Retina (tissue), 1 donor: ENCODE measurements around the gene RTP4.

Experiments used
- DNase-seq: peaks from one replicate; pipeline ENCODE4 v3.0.0-alpha.2; 2016

Gene RTP4, protein sequence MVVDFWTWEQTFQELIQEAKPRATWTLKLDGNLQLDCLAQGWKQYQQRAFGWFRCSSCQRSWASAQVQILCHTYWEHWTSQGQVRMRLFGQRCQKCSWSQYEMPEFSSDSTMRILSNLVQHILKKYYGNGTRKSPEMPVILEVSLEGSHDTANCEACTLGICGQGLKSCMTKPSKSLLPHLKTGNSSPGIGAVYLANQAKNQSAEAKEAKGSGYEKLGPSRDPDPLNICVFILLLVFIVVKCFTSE

DNA sequence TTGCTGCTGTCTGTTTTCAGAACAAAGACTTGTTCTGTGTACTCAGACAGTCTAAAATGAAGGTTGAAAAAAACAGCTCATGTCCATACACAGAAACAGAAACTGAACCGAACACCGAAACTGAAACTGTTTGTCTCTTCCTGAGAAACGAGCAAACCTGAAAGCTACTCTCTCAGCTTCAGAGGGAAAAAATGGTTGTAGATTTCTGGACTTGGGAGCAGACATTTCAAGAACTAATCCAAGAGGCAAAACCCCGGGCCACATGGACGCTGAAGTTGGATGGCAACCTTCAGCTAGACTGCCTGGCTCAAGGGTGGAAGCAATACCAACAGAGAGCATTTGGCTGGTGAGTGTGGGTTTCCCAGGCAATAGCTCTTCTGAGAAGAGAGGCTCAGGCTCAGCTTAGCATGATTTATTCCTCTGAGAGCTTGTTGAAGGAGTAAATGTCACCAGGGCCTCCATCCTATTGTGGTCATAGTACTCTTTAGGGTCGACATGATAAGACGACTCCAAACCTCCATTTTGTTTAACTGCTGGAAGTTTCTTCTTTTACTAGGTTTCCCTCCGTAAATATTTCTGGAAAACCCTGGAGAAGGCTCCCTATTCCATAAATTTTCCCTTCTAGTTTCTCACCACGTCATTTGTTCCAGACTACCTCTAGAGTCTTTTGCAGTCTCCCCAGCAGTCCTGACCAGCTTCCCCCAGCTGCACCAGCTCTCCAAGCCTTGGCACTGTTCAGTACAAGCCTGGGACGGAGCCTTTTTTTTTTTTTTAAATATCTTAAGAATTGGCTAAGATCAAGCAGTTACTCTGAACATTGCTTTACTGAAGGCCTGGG is at the start of gene RTP4:
RTP4 (plus strand) TSS at position 135 of the 838 bp plus-strand sequence; CDS start at position 192, 57 bp downstream.
- no peak for DNase-seq

DNA sequence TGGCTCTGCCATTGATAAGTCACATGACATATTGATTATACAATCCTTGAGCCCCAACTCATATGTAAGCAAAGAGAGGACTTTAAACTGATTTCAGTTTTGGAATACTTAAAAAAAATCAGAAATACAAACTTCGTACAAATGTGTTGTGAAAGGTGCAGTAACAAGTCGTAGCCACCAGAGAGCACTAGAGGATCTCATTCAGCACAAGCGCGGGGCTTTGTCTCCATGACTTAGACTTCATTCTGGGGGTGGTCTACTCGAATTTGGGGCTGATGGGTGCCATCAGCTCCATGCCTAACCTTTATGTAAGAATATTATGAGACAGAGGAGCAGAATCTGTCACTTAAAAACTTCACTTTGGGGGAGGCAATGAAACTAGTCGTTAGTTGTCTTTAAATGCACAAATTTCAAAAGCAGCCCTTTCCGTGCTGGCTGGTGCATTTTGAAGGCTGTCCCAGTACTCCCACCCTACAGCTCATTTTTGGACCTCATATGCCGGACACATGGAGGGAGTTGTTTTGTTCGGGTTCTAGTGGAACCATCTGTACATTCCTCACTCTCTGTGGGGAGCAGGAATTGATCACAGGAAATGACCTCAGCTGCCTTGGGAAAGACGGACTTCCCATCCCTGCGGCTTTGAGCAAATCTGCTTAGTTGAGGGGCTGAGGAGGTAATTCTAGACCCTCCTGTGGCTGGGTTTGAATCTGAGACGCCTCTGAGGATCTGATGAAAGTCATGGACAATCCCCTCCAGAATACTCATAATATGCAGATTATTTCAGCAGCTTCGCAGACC is 49.2 kb upstream of the RTP4 start:
- DNase-seq, result peak; percentile 71

DNA sequence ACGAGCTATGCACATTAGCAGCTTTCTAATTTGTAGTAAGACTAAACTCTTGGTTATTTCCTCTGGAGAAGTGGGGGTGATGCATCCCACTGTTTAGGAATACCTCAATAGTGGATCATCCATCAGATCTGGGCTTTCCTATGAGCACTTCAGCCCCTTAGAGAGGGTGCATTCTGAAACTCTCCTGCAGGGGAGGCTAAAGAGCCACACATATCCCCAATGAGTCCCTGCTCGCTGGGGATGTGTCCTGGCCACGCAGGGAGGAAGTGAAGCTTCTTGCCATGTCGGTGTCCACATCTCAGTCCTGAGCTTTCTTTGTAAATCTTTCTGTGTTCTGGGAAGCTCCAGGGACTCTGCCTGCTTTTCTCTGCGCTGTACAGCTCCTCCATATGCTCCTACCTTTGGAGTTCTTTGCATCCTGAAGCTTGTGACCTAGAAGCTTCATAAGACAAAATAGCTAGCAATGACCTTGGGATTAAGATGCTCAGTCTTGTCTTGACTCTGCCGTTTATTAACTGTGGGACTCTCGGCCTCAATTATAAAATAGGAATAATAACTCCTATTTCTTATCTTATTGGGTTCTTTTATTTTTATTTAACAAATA is 48.4 kb upstream of the RTP4 start:
- peak; percentile 66 for DNase-seq

DNA sequence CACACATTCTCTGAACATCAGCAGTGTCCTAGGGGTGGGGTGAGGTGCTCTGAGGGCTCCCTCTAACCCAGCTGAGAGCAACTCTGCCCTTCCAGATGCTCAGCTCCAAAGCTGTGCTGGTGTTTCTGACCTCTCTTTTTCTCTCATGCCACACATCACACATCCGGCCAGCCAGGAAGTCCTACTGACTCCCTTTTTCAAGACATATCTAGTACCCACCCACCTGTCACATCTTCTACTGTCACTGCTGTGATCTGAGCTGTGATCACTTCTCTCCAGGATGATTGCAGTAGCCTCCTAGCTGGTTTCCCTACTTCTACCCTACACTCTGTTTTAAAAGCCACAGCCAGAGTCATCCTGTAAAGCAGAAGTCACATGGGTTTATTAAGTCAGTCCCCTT is 46.4 kb upstream of the RTP4 start:
- DNase-seq, result no peak

DNA sequence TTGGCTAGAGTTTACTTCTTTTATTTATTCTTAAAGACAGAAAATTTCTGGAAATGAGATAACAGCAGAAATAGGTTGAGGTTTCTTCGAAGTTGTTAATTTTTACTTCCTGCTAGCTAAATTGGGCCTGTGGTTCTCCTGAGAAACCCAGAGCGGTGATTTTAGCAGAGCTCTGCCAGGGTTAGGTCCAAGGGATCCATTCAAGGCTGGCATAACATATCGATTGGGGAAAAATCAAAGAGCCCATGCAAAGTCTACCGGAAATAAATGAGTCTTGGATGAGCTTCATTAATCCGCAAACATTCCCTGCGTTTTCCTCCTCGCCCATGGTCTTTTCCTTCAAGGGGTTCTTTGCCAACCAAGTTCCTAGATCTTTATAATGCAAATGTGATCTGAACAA is 45.9 kb upstream of the RTP4 start:
- no peak for DNase-seq

DNA sequence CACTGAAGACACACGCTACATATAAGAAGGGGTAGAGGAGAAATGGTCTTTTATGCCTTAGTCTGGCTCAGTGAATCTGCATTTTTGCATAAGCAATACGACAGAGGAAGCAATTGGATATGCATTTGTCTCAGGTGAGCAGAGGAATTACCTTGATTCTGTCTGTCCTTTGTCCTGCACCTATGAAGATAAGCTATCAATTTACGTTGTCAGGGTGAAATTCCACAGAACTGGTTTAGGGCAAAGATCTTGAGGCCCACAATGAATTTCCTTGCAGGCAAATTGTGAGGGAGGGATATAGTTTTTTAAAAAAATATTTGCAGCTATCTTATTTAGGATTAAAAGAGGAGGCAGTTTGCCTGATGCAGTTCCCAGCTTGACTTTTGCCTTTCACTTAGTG is 45.1 kb upstream of the RTP4 start:
- no peak for DNase-seq

DNA sequence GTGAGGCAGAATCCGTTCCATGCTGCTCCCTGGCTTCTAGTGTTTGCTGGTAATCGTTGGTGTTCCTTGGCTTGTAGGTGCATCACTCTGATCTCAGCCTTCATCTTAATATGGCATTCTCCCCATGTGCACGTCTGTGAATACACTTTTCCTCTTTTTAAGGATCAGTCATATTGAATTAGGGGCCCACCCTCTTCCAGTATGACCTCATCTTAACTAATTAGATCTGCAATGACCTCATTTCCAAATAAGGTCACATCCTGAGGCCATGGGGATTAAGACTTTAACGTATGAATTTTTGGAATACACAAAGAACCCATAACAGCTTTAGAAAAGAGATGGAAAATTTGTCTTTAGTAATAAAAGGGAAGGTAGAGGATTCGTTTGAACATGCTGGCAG is 42.6 kb upstream of the RTP4 start:
- DNase-seq, result no peak

DNA sequence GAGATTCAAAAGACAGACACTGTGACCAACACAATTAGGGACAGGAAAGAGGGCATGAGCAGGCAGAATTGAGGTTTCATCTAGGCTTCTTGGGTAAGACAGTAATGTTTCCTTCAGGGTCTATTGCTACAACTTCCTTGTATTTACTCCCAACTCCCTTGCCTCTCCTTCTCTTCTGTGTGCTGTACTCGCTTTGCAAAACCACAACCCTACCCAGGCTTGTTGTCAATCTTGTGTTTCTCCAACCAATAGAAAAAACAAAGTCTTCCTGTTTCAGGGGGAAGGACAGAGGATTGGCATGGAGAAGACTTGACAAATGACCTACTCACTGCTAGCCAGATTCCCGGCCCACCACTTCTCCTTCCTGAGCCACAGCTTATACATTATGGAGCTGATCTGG is 40.3 kb upstream of the RTP4 start:
- DNase-seq, result no peak

DNA sequence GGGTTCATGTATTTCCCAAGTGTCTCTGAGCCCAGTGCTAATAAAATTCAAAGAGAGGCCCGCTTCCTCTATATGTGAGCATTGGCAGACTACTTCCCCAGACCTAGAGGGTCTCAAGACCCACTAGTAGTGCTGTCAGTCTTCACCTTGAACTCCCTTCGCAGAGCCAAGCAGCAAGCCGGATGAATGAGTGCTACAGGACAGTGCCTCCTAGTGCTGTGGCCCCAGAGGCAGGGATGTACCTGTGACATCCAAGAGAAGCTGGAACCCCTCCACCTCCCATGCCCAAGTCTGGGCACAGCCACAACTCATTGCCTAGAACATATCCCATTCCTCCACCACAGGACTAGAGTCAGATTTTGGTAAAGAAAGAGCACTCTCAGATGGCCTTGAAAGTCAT is 39.5 kb upstream of the RTP4 start:
- no peak for DNase-seq

DNA sequence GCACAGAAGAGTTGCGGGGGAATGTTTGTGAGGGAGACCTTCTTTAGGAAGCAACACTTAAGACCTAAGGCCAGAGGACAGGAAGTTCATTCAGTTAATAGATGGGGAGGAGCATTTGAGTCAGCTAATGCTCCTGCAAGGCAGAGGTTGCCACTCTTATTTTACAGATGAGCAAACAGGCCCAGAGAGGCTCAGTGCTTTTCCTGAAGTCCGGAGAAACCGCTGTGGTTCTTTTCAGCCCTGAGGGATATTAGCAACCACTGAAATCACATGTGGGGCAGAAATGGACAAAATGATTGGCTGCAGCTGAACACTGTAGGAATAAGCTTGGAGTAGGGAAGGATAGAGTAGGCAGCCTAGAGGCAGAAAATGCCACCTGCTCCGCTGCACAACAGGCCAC is 33.3 kb upstream of the RTP4 start:
- DNase-seq, result no peak

DNA sequence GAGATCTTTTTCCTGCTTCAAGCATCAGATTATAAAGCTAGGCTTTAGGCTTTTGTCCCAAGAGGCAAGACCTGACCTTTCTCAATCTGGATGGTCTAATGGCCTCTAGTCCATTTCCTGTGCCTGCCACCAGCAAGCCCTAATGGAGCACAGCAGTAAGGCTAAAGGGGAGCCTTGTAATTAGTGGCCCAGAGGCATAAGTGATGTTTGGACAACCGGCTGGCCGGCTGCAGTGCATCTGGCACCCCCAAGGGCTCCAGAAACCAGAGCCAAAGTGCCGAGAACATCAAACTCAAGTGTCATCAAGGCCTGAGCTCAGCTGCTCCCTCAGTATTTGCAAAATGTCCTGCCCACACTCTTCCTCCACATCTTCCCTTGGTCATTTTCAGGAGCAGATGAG is 31.9 kb upstream of the RTP4 start:
- no peak for DNase-seq

DNA sequence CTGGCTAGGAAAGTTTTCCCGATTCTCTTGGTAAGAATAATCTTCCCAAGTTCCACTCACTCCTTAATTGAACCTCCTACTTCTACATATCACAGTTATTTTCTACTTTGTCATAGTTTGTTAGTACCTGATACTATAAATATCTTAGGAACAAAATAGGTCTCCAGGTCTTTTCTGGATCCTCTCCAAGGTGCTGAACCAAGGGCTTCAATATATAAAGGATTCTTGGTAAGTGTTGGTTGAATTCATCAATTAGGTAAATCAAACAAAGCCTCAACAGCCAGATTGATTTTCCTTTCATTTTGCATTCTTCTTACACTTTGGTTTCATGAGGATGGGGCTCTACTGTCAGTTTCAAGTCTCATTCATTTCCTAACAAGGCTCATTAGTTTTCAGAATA is 27.6 kb upstream of the RTP4 start:
- no peak for DNase-seq

DNA sequence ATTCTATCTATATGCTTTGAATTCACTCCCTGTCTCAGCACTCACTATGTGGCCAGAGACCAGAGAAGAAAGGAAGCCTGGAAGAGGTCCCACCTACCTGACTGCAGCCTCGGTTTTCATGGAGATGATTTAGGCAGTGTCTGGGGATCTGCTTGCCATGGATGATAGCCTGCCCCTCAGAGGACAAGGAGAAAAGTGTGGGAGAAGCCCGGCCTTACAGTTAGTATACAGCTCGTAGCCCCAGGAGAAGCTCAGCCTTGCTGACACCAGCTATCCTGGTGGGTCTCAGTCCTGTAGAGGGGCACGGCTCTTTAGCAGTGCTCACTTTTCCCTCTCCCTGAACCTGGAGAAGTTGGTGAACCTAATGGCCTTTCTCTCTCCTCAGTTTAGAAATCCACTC is 25.9 kb upstream of the RTP4 start:
- no peak for DNase-seq

DNA sequence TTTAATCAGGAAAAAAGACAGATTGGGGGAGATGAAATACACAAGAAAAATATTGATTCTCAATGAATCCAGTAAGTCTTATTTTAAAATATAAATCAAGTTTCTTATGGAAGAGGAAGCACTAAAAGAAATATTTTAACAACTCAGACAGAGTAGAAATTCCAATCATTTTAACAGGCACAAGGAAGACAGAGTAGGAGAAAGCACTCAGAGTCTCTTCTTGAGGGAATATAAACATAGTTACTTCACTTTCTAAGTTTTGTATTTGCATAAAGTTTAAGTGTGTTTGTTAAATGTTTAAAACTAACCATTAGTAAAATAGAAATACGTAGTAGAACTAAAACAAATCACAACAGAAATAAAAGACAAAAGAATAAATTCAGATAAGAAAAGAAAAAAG is 24.5 kb upstream of the RTP4 start:
- no peak for DNase-seq

DNA sequence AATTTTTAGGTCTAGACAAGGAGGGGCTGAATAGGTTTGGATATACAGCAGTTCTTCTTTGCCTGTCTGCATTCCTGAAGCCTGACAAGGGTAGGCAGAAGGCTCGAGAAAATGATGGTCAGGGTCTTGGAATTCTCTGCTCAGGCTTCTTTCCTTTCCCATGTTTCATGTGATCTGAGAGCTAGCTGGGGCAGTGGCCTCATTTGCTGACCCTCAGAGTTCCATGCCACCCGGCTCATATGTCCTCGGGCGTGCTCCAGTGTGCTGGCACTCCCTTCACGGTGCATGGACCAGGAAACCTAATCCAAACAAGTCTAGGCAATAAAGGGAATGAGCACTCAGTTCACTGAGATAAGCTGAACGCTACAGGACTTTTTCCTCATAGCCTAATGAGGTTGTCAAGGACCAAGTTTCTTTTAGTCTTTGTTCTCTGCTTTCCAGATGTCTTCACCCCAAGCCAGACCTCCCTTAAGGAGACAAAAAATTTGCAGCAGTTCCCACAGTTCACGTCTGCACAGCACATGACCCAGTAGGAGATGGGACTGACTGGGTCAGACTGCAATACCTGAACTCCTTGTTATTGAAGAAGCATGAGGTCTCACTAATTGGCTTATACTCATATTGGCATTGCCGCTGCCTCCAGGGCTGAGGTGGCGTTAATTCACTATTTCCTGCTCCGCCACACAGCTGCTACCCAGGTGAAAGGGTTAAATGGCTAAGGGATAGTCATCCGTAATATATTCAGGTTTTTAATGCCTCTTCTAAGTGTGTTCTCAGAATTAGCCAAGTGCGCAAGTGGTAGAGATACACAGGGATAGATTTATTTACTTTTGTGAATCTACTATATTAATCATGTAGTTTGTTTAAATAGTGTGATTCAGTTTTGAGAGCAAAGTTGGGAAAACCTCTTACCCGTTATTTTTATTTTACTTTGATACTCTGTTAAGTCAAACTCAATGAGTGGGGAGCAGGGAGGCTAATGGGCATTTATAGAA is 15.3 kb upstream of the RTP4 start:
- no peak for DNase-seq

DNA sequence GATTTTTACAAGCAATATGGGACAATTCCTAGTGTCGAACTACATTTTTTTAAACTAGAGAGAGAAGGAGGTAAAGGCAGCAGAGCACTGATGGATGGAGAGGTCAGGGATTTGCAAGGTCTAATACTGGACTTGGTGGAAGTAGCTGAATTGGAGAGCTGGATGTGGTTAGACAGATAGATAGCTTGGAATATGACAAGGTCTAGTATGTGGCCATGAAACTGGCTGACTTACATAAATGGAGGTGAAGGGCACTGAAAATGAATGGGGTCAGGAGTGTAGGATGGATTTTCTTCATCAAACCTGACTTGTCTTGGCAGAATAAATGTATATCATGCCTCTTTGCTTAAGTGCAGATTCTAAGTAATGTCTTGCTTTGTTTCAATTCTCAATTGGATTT is 10.1 kb upstream of the RTP4 start:
- no peak for DNase-seq

DNA sequence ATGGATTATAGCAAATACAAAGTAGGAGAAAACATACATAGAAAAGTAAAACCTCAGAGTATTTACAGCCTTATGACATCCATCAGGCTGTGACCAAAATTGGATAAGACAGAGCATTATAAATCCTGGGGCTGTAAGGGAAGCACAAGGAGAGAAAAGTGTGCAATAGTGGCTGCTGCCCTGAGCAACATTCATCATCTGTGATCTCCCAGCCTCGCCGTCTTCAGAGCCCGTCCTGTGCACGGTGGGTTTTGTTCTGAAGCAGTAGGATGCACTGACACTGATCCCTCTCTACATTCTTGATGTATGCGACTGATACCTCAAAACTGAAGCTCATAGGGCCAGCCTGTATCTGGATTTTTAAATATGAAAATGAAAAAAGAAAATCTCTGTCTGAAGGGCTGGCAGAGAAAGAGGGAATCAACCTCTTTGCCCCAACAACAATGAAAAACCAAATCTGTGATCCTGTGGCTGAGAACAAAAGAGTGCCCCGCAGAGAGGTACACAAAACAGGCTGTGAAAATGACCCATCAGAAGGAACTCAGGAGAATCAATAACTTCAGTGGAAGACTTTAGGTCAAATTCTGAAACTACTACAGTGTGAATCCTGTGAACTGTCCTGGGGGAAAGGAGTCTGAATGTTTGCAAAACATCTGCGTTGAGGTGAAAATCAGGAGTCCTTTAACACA is 8.2 kb upstream of the RTP4 start:
- peak; percentile 36 for DNase-seq

DNA sequence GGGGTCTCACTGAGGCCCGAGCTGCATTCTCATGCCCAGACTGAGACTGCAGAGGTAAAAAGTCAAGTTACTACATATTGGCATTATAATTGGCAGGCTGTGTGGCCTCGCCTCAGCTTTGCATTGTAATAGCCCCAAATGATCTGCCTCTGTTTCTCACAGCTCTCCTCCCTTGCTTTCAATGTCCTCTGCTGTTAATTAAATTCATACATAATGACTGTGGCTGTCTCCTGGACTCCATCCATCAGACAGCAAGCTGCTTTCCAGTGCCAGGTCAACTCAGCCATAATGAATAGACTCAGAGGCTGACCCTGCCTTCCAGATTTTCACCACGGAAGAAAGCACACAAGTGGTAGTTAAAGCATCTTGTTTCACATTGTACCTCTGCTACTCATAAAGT is 7.6 kb upstream of the RTP4 start:
- no peak for DNase-seq

DNA sequence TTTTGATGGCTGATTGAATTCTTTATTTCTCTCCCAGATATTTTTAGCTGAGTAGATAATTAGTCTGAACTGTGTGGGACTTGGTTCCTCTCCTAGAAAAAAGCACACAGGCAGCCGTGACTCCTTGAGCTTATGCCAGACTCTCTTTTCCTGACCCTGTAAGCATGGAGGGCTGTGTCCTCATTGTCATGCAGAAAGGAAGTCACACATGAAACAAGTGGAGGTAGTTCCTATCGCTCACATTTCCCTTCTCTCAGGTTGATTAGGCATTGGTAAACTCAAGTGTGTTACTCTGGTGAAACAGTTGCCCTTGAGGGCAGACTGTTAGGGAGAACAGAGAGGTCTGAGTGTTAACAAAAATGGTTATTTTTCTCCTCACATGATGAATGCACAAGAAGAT is 6.3 kb upstream of the RTP4 start:
- DNase-seq, result no peak

DNA sequence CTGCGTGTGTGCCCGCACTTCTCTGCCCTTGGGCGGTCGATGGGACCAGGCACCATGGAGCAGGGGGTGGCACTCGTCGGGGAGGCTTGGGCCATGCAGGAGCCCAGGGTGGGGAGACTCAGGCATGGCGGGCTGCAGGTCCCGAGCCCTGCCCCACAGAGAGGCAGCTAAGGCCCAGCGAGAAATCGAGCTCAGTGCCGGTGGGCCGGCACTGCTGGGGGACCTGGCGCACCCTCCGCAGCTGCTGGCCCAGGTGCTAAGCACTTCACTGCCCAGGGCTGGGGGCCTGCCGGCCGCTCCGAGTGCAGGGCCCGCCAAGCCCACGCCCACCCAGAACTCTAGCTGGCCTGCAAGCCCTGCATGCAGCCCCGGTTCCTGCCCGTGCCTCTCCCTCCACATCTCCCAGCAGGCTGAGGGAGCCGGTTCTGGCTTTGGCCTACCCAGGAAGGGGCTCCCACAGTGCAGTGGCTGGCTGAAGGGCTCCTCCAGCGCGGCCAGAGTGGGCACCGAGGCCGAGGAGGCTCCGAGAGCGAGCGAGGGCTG is 553 bp upstream of the RTP4 start:
- DNase-seq, result no peak

DNA sequence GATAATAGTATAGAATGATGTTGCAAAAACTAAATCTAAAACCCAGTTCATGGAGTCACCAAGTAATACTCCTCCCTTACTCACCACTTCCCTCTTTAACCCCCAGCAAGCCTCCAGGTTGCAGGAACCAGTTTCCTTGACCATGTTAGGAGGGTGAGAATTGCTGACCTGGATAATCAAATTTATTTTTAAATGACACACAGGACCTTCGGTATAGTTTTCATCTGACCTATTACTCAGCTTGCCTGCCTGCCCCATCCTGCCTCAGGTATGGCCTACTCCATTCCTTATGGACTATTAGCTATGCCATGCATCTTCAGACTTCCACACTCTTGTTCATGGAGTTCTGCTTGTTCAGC is 883 bp downstream of the RTP4 start:
- DNase-seq, result no peak
